Measurements from ENCODE around the gene MC5R. TPM values are rescaled to one million over a fixed set of nuclear protein-coding genes. Genes with fewer than 3 reads are reported as not detected.

MC5R gene
- total and polyA plus RNA-seq, 2 experiments from 2014 or later = 0.11 TPM; not detected in 1

DNA sequence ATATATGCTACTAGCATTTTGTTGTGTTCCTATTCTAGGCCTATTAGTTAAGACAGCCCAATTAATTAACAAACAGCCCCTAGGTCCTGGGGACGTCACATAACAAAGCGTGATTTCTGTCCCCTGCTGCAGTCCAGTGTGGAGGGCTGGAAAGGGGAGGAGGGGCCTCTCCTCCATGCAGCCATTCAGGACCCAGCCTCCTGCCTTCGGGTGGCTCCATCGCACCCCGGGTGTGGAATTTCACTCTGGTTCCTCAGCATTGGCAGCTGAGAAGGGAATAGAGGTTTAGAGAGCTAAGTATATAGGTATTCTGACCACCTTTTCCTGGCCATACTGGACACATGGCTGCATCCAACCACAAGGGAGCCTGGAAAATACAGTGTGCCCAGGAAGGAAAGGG, 49.0 kb downstream of the MC5R start (continued):
- TF ChIP-seq, protein P1, sequence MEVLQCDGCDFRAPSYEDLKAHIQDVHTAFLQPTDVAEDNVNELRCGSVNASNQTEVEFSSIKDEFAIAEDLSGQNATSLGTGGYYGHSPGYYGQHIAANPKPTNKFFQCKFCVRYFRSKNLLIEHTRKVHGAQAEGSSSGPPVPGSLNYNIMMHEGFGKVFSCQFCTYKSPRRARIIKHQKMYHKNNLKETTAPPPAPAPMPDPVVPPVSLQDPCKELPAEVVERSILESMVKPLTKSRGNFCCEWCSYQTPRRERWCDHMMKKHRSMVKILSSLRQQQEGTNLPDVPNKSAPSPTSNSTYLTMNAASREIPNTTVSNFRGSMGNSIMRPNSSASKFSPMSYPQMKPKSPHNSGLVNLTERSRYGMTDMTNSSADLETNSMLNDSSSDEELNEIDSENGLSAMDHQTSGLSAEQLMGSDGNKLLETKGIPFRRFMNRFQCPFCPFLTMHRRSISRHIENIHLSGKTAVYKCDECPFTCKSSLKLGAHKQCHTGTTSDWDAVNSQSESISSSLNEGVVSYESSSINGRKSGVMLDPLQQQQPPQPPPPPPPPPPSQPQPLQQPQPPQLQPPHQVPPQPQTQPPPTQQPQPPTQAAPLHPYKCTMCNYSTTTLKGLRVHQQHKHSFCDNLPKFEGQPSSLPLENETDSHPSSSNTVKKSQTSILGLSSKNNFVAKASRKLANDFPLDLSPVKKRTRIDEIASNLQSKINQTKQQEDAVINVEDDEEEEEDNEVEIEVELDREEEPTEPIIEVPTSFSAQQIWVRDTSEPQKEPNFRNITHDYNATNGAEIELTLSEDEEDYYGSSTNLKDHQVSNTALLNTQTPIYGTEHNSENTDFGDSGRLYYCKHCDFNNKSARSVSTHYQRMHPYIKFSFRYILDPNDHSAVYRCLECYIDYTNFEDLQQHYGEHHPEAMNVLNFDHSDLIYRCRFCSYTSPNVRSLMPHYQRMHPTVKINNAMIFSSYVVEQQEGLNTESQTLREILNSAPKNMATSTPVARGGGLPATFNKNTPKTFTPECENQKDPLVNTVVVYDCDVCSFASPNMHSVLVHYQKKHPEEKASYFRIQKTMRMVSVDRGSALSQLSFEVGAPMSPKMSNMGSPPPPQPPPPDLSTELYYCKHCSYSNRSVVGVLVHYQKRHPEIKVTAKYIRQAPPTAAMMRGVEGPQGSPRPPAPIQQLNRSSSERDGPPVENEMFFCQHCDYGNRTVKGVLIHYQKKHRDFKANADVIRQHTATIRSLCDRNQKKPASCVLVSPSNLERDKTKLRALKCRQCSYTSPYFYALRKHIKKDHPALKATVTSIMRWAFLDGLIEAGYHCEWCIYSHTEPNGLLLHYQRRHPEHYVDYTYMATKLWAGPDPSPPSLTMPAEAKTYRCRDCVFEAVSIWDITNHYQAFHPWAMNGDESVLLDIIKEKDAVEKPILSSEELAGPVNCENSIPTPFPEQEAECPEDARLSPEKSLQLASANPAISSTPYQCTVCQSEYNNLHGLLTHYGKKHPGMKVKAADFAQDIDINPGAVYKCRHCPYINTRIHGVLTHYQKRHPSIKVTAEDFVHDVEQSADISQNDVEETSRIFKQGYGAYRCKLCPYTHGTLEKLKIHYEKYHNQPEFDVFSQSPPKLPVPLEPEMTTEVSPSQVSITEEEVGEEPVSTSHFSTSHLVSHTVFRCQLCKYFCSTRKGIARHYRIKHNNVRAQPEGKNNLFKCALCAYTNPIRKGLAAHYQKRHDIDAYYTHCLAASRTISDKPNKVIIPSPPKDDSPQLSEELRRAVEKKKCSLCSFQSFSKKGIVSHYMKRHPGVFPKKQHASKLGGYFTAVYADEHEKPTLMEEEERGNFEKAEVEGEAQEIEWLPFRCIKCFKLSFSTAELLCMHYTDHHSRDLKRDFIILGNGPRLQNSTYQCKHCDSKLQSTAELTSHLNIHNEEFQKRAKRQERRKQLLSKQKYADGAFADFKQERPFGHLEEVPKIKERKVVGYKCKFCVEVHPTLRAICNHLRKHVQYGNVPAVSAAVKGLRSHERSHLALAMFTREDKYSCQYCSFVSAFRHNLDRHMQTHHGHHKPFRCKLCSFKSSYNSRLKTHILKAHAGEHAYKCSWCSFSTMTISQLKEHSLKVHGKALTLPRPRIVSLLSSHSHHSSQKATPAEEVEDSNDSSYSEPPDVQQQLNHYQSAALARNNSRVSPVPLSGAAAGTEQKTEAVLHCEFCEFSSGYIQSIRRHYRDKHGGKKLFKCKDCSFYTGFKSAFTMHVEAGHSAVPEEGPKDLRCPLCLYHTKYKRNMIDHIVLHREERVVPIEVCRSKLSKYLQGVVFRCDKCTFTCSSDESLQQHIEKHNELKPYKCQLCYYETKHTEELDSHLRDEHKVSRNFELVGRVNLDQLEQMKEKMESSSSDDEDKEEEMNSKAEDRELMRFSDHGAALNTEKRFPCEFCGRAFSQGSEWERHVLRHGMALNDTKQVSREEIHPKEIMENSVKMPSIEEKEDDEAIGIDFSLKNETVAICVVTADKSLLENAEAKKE (CRISPR knock-in tag; IDR thresholded peaks at IDR 0.05) = no peak
- TF ChIP-seq JUNB (IDR thresholded peaks at IDR 0.05; ENCODE audit: unreplicated experiment) (no peak), EZH2 (IDR thresholded peaks at IDR 0.05; ENCODE audit: low read depth, unreplicated experiment) (no peak)

DNA sequence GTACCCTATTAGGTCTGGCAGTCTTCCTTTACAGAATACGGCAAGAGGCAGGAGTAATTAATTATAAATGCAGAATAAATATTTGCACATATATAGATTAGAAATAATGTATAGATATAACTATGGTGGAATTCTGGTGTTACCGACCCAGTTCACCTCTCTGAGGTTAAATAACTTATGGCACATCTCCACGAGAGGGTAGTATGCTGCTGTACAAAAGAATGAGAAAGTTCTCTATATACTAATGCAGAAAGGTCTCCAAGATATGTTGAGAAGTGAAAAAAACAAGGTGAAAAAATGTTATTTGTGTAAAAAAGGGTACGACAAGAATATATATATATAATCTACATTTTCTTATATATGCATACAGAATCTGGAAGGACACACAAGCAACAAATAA, 50.6 kb downstream of the MC5R start:
- Histone ChIP-seq H3K79me2 (replicated peaks; ENCODE audit: insufficient read depth) (no peaks in the 10 kb centered on the region), H3K4me3 (no peak overlapping the region), H3K36me3 (ENCODE audit: insufficient read depth) (no peaks in the 10 kb centered on the region), H3K27ac (ENCODE audit: low read depth) (no peak overlapping the region), H3K9me2 (ENCODE audit: insufficient read depth) (no peaks in the 10 kb centered on the region), H4K20me1 (replicated peaks; ENCODE audit: insufficient read depth) (no peaks in the 10 kb centered on the region), H3K27me3 (ENCODE audit: insufficient read depth) (peaks cover 18% of the 10 kb centered on the region), H2AFZ (no peak overlapping the region), H3F3A (replicated peaks; ENCODE audit: low read depth) (no peaks in the 10 kb centered on the region), H3K4me1 (ENCODE audit: insufficient read depth) (peaks cover 11% of the 10 kb centered on the region), H3K4me2 (no peak overlapping the region)
- H3K4me3 Mint-ChIP-seq = no peak overlapping the region
- H3K27me3 Mint-ChIP-seq (ENCODE audit: insufficient read depth, low read depth, poor library complexity) = peaks cover 13% of the 10 kb centered on the region
- DNase-seq (ENCODE audit: low spot score) (no peak), ATAC-seq (no peak)
- TF ChIP-seq STAT1 (IDR thresholded peaks at IDR 0.05; ENCODE audit: unreplicated experiment) (no peak), ZNF114 (CRISPR knock-in tag; IDR thresholded peaks at IDR 0.05) (no peak), JUNB (IDR thresholded peaks at IDR 0.05; ENCODE audit: unreplicated experiment) (no peak), ZNF331 (CRISPR knock-in tag; IDR thresholded peaks at IDR 0.05; ENCODE audit: low read depth) (no peak), NANOG (IDR thresholded peaks at IDR 0.05; ENCODE audit: borderline replicate concordance) (no peak)
- TF ChIP-seq, protein P2, sequence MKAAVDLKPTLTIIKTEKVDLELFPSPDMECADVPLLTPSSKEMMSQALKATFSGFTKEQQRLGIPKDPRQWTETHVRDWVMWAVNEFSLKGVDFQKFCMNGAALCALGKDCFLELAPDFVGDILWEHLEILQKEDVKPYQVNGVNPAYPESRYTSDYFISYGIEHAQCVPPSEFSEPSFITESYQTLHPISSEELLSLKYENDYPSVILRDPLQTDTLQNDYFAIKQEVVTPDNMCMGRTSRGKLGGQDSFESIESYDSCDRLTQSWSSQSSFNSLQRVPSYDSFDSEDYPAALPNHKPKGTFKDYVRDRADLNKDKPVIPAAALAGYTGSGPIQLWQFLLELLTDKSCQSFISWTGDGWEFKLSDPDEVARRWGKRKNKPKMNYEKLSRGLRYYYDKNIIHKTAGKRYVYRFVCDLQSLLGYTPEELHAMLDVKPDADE (IDR thresholded peaks at IDR 0.05) = no peak
- TF ChIP-seq, protein P3, sequence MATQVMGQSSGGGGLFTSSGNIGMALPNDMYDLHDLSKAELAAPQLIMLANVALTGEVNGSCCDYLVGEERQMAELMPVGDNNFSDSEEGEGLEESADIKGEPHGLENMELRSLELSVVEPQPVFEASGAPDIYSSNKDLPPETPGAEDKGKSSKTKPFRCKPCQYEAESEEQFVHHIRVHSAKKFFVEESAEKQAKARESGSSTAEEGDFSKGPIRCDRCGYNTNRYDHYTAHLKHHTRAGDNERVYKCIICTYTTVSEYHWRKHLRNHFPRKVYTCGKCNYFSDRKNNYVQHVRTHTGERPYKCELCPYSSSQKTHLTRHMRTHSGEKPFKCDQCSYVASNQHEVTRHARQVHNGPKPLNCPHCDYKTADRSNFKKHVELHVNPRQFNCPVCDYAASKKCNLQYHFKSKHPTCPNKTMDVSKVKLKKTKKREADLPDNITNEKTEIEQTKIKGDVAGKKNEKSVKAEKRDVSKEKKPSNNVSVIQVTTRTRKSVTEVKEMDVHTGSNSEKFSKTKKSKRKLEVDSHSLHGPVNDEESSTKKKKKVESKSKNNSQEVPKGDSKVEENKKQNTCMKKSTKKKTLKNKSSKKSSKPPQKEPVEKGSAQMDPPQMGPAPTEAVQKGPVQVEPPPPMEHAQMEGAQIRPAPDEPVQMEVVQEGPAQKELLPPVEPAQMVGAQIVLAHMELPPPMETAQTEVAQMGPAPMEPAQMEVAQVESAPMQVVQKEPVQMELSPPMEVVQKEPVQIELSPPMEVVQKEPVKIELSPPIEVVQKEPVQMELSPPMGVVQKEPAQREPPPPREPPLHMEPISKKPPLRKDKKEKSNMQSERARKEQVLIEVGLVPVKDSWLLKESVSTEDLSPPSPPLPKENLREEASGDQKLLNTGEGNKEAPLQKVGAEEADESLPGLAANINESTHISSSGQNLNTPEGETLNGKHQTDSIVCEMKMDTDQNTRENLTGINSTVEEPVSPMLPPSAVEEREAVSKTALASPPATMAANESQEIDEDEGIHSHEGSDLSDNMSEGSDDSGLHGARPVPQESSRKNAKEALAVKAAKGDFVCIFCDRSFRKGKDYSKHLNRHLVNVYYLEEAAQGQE (IDR thresholded peaks at IDR 0.05; ENCODE audit: unreplicated experiment) = no peak
- TF ChIP-seq, protein P4, sequence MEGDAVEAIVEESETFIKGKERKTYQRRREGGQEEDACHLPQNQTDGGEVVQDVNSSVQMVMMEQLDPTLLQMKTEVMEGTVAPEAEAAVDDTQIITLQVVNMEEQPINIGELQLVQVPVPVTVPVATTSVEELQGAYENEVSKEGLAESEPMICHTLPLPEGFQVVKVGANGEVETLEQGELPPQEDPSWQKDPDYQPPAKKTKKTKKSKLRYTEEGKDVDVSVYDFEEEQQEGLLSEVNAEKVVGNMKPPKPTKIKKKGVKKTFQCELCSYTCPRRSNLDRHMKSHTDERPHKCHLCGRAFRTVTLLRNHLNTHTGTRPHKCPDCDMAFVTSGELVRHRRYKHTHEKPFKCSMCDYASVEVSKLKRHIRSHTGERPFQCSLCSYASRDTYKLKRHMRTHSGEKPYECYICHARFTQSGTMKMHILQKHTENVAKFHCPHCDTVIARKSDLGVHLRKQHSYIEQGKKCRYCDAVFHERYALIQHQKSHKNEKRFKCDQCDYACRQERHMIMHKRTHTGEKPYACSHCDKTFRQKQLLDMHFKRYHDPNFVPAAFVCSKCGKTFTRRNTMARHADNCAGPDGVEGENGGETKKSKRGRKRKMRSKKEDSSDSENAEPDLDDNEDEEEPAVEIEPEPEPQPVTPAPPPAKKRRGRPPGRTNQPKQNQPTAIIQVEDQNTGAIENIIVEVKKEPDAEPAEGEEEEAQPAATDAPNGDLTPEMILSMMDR (conservative IDR thresholded peaks at IDR 0.05; ENCODE audit: low read depth in 2 of 2) = no peak
- no peak overlapping the region for H3K27ac Mint-ChIP-seq
- H3K4me1 Mint-ChIP-seq = peaks cover 13% of the 10 kb centered on the region
- no peaks in the 10 kb centered on the region for H3K9me3 Mint-ChIP-seq
- H3K36me3 Mint-ChIP-seq (ENCODE audit: low read depth) = no peaks in the 10 kb centered on the region
